ENCODE measurements around the gene FTSJ3.

- TF ChIP-seq EZH2 (IDR thresholded peaks at IDR 0.05; ENCODE audit: insufficient read depth, poor library complexity, severe bottlenecking) (no peak), EZH2phosphoT487 (IDR thresholded peaks at IDR 0.05; ENCODE audit: insufficient read depth, low read depth) (no peak)
Measured at GRCh38 chr17:63772801-63773271, 54.6 kb downstream of the FTSJ3 start.
